Heart right ventricle (tissue), 16 donors: Measurements from ENCODE around the gene ABHD17C. TPM values are rescaled to one million over a fixed set of nuclear protein-coding genes. Genes with fewer than 3 reads are reported as not detected.

Experiments used
- ATAC-seq, 8 donors: fragments of 200-7000 bp; cut with Tn5 transposase; one replicate each; pipeline ENCODE4 v1.9.1; 2020; ENCODE audit warnings: mild to moderate bottlenecking in 8 of 8, moderate library complexity in 8 of 8, moderate number of reproducible peaks in 1 of 8
- DNase-seq, 2 donors: peaks; one replicate each; pipeline ENCODE4 v3.0.0-alpha.2; 2020
- H3K27ac ChIP-seq, 10 donors: fragments of 200-600 bp; sonication (generic) in 2 of 10; one replicate each; pipeline versions ENCODE4 v1.5.0 to v1.8.0; 2020 to 2022; ENCODE audit warnings: mild to moderate bottlenecking in 3 of 10
- H3K27me3 ChIP-seq, 7 donors: fragments of 200-600 bp; one replicate each; pipeline ENCODE4 v1.8.0; 2021 to 2022; ENCODE audit warnings: mild to moderate bottlenecking in 2 of 7
- H3K36me3 ChIP-seq, 9 donors: fragments of 200-600 bp; sonication (generic) in 1 of 9; one replicate each; pipeline versions ENCODE4 v1.5.0 to v1.8.0; 2020 to 2022; ENCODE audit warnings: mild to moderate bottlenecking in 2 of 9
- H3K4me1 ChIP-seq, 9 donors: fragments of 200-600 bp; sonication (generic) in 1 of 9; one replicate each; pipeline versions ENCODE4 v1.5.0 to v1.8.0; 2020 to 2022; ENCODE audit warnings: mild to moderate bottlenecking in 4 of 9
- H3K4me3 ChIP-seq, 10 donors: fragments of 200-600 bp; sonication (generic) in 2 of 10; one replicate each; pipeline versions ENCODE4 v1.5.0 to v1.8.0; 2020 to 2022; ENCODE audit warnings: mild to moderate bottlenecking in 7 of 10, moderate library complexity in 2 of 10
- H3K9me3 ChIP-seq, 11 donors: fragments of 200-600 bp in 10 of 11; sonication (generic) in 2 of 11; one replicate each; pipeline versions ENCODE4 v1.5.0 to v1.8.0; 2013 to 2022; ENCODE audit warnings: mild to moderate bottlenecking in 2 of 11, control low read depth in 1 of 11, moderate library complexity in 1 of 11
- CTCF ChIP-seq, 9 donors: fragments of 200-600 bp; sonication (generic) in 2 of 9; IDR thresholded peaks; one replicate each; pipeline versions ENCODE4 v1.5.0 to v1.8.0; 2021 to 2022; ENCODE audit warnings: antibody characterized with exemption in 9 of 9, mild to moderate bottlenecking in 5 of 9, moderate library complexity in 1 of 9
- WGBS, 2 donors: extraction: QIAGEN DNeasy Blood & Tissue Kit; methylation state at CpG; one replicate each; pipeline ENCODE4 v1.1.7; 2013; ENCODE audit warnings: inconsistent platforms in 1 of 2; 5-methylcytosine and 5-hydroxymethylcytosine counted together
- intact Hi-C, 10 donors: fragments of 100-400 bp; cut with DNase I; formaldehyde crosslinking; loops; one replicate each; pipeline versions ENCODE4 v1.11.1 to v1.14.2; 2022
- polyA plus RNA-seq, 2 donors: library from polyadenylated mRNA; stranded (reverse); fragments of 200-250 nt; gene quantifications; one replicate each; pipeline ENCODE4 v1.2.3, GENCODE V29; 2013
- total RNA-seq, 10 donors: library from RNA; stranded (reverse); fragmentation: NEBNext Ultra II Directional in 3 of 10; extraction: Animal tissue kit (Norgen Biotek cat#: 25700) in 3 of 10; gene quantifications; one replicate each; pipeline versions ENCODE4 v1.2.1 to v1.2.4, GENCODE V29; 2021 to 2023
- donor health status: Arrhythmogenic right ventricular cardiomyopathy.
- donor health status: ischemic (EF 13 %, LVEDD 7.1; RV severe dilation, severe dysfunction).
- donor health status: healthy with polysubstance abuse.
- donor health status: DM: no; HTN: yes; CAD: no.
- donor health status: DM: no; HTN: no; CAD: no.
- donor health status: ischemic (EF 25% LVEDD 6.9; RV normal size, moderate dysfunction).
- donor health status: ischemic (EF 25% LVEDD 5.7; RV mildly dilated, moderate dysfunction).
- donor health status: healthy.
- donor health status: DM: yes; HTN: yes; CAD: no.
- donor health status: Ischemic cardiomyopathy.
- donor health status: ischemic (EF 35%, LVEDD 5.7; RV mildly dilated, moderate dysfunction).
- donor health status: nonischemic (EF 11% LVEDD 7.7; RV severe dilation, severe dysfunction).
- donor health status: DM: yes; HTN: yes; CAD: no.
- donor health status: PGD.
- donor health status: ischemic (EF 29% LVEDD 5.4; RV normal size, mild dysfunction).
- donor health status: nonischemic (EF 23%, LVEDD 6.1; RV moderate dilation, normal function).

ABHD17C gene
- total and polyA plus RNA-seq, 12 donors: 2.3 to 8.5 (median 4.2) TPM

GRCh38 chr15:80673561-80674244 is 21.4 kb upstream of the ABHD17C start:
- intact Hi-C loops: no loop called here
- Histone ChIP-seq H3K9me3 (peaks cover 0 to 10% (median 0%) of the 10 kb centered on the region in 11 donors), H3K36me3 (no peaks in the 10 kb centered on the region), H3K27ac (no peak overlapping the region), H3K4me1 (peaks cover 0 to 6% (median 0%) of the 10 kb centered on the region in 9 donors), H3K27me3 (peaks cover 0 to 13% (median 0%) of the 10 kb centered on the region in 7 donors), H3K4me3 (no peak overlapping the region)
- DNase-seq (no peak), ATAC-seq (no peak)
- 79 to 85% methylated on average over 6 of the region's 6 CpGs for WGBS, 2 donors
- no peak for TF ChIP-seq CTCF (IDR thresholded peaks at IDR 0.05)

GRCh38 chr15:80674245-80674614 is 20.9 kb upstream of the ABHD17C start:
- no peak for ATAC-seq
- Histone ChIP-seq H3K4me3 (no peak overlapping the region), H3K27ac (no peak overlapping the region), H3K4me1 (peaks cover 0 to 6% (median 0%) of the 10 kb centered on the region in 9 donors), H3K27me3 (peaks cover 0 to 14% (median 3%) of the 10 kb centered on the region in 7 donors), H3K36me3 (no peaks in the 10 kb centered on the region), H3K9me3 (peaks cover 0 to 10% (median 0%) of the 10 kb centered on the region in 11 donors)
- DNase-seq: no peak
- intact Hi-C loops: no loop called here
- TF ChIP-seq CTCF (IDR thresholded peaks at IDR 0.05): no peak

GRCh38 chr15:80677041-80677440 is 18.1 kb upstream of the ABHD17C start:
- Histone ChIP-seq H3K27me3 (peaks cover 0 to 35% (median 8%) of the 10 kb centered on the region in 7 donors), H3K27ac (no peak overlapping the region), H3K36me3 (no peaks in the 10 kb centered on the region), H3K4me3 (no peak overlapping the region), H3K4me1 (peaks cover 0 to 6% (median 0%) of the 10 kb centered on the region in 9 donors), H3K9me3 (no peaks in the 10 kb centered on the region)
- ATAC-seq (no peak), DNase-seq (no peak)
- no peak for TF ChIP-seq CTCF (IDR thresholded peaks at IDR 0.05)
- intact Hi-C loops: no loop called here
- WGBS, 2 donors: 95 to 96% methylated on average over 2 of the region's 2 CpGs

GRCh38 chr15:80679167-80679803 is 15.8 kb upstream of the ABHD17C start:
- H3K27me3 ChIP-seq: peaks cover 0 to 35% (median 8%) of the 10 kb centered on the region in 7 donors

More at GRCh38 chr15:80679167-80679803, 15.8 kb upstream of the ABHD17C start:
- 80 to 83% methylated on average over 7 of the region's 7 CpGs for WGBS, 2 donors
- DNase-seq: no peak
- no peak overlapping the region for H3K4me3 ChIP-seq
- ATAC-seq: no peak
- TF ChIP-seq CTCF (IDR thresholded peaks at IDR 0.05): no peak
- intact Hi-C loops: no loop called here
- H3K27ac ChIP-seq: no peak overlapping the region
- H3K36me3 ChIP-seq: no peaks in the 10 kb centered on the region
- H3K4me1 ChIP-seq: no peaks in the 10 kb centered on the region
- no peaks in the 10 kb centered on the region for H3K9me3 ChIP-seq
